NCI-H446 (cell line): ENCODE results near the gene FEV.

Experiments used
- DNase-seq, 2 experiments: peaks; one replicate each; lab custom pipeline; 2025; lab: John Stamatoyannopoulos, UW

FEV gene

DNA sequence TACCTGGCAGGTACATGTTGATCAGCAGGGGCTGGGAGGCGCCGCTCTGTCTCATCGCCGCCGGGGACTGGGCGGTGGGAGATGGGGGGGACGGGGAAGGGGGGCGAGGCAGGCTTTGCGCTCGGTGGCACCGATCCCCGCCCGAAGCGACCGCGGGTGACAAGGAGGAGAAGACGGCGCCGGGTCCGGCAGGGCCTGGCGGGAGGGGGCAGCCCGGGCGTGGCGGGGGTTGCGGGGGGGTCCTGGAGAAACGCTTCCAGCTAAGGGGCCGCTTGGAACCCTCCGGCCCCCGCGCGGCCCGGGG is at the start of gene FEV:
Gene FEV (minus strand): TSS at position 164 of the 304 bp plus-strand sequence. CDS start 109 bp downstream, at position 55.
- no peak for DNase-seq

DNA sequence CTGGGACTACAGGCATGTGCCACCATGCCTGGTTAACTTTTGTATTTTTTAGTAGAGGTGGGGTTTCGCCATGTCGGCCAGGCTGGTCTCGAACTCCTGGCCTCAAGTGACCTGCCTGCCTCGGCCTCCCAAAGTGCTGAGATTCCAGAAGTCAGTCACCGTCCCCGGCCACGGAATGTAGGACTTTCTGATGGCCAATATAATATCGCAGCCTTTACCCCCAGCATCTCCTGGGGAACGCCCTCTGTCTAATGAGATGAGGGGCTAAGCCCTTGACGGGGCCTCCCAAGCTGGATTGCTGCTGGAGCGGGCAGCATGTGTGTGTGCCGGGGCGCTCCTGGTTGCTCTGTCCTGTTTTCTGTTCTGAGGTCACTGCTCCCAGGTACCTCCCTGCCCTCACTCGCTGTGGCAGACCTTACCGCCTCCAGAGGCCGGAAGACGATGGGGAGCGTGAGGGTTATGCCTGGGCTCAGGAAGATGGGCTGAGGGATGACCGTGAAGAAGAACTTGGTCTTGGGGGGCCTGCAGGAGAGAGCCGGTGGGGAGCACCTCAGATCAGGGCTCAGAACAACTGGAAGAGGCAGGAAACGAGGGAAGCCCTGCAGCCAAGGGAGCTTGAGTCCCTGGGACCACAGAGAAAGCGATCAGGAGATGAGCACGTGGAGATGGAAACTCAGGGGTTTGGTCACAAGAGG is 47.2 kb upstream of the FEV start:
- DNase-seq = no peak

DNA sequence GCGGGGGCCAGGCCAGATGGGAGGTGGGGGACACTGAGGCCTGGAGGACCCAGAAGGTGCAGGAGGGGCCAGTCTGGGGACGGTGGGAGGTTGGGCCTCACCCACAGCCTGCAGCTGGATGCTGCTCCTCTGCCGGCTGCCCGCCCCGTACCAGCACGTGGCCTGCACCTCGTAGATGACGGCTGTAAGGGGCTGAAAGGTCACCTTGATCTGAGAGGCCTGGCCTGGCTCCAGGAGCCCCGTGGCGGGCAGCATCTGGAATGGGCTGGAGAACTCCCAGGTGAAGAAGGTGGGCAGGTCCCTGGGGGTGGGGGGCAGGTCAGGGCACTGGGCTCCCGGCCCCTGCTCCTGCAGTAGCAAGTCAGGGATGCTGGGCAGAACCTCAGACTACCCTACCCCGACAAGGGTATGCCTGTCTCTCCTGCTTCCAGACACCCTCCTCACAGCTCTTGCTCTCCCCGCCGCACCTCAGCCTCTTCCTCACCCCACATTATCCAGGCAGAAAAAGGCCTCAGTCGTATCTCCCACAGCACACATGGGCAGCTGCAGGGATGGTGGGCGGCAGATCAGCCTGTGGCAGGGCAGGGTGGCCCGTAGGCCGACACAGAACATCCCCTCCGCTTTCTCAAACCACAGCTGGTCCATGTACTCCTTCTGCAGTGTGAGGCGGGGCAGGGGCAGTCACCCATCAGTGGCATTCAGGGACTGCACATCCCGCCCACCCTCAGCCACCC is 46.2 kb upstream of the FEV start:
- DNase-seq = no peak

DNA sequence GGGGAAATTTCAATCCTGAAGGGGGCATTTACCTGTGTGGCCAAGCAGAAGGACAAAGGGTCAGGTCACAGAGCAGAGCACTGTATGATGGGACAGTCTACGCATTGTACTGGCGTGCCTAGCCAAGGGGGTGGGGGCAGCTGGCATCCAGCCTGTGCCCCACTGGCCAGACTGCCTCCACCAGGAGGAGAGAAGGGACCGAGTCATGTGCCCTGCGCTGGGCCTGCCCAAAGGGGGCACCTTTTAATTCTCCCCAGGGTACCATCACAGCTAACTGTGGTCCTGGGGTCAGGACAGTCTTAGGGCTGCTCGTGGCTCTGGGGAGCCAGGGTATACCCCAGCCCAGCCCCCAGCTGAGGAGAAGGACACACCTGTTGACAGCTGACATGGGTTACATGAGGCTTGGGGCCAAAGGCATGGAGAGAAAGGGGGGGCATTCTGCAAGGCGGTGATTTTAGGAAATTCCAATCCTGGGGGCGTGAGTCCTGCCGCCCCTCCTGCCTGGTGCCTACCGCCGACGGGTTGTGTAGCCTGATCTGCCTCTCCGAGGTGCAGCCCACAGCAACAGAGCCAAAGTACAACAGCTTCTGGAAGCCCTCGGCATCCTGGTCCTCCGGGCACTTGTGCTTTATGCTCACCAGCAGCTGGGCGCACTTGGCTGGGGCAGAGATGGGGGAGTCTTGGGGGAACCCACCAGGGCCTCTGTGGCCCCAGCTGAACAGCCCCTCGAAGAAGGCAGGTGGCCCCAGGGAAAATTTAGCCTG is 45.4 kb upstream of the FEV start:
- no peak for DNase-seq

DNA sequence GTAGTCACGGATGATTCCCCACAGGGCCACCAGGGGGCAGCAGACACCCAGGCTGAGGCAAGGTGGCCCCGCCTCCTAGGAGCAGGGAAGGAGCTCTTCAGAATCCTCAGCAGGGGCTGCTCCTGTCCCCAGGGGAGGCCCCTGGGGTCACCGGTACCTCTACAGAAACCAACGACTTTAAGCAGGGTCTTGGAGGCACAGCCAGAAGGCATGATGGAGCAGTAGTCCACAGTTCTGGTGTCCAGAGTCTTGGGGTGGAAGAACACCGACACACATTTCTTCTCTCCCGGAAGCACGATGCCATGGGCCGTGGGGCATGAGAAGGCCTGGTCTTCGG is 44.8 kb upstream of the FEV start:
- DNase-seq = peak; percentile 34 to 76

DNA sequence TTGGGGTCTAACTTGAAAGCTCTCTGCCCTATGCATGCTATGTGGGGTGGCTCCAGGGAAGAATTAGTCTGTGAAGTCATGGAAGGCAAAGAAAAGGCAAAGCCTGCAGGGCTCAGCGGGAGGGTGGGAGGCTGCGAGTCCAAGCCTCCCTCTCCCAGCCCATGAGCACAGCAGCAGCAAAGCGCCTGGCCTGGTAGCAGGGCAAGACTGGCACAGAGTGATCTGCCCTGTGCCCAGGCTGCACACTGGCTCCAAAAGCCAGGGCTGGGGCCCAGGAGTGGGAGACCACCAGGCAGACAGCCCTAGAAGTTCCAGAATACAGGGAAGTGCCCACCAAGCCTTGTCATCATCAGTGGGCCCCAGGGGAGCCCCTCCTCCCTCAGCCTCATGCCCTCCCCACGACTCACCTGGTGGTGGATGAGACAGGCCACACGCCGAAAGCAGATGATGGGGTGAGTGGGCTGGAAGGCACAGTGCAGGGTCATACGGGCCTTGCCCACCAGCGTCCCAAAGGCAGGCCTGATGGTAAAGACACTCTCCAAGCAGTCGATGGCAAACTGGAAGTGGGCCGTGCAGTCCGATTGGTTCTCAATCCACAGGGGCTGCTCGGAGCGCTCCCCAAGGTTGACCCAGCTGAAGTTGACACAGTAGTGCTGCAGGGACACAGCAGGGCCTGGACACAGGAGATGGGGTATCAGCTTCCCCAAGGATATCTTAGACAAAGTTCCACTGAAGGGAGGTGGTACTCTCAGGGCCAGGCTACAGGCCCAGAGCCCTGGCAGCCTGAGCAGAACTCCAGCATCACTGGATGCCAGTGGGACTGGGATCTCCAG is 44.2 kb upstream of the FEV start:
- no peak for DNase-seq

DNA sequence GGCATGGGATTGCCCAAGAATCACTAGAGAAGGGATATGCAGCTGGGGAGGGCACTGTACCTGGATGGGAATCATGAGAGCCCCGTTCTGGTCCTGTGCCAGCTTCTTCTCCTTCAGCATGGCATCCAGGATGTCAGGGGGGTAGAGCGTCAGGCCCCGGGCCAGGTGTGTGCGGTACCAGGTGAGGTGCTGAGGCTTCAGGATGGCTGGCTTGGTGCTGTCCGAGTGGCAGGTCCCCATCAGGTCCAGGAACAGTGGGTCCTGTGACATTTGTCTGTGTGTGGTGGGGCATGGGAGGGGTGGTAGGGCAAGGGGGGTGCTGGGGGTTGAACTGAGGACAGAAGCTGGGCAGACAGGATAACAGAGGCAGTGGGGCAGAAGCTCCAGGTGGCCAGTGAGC is 43.2 kb upstream of the FEV start:
- DNase-seq = no peak

DNA sequence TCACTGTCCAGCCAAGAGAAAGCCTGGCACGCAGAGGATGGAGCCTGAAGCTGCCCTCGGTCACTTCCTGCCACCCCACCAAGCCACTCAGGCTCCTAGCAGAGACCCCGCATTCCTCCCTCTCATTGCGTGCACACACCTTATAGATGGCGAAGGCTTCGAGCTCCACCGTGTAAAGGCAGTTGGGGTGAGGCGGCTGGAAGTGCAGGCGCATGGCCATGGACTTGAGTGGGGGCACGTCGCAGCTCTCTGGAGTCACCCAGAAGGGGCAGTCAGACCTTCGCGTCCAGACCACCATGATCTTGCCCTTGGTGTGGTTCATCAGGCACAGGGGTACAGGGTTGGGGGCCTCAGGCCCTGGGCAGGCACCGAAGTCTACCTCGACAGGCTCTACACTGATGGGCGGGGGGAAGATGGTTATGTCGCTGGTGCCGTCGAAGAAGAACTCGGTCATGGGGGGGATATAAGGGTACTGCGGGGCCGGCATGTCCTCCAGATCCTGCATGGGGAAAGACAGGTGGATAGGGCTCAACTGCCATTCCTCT is 42.6 kb upstream of the FEV start:
- DNase-seq = no peak

DNA sequence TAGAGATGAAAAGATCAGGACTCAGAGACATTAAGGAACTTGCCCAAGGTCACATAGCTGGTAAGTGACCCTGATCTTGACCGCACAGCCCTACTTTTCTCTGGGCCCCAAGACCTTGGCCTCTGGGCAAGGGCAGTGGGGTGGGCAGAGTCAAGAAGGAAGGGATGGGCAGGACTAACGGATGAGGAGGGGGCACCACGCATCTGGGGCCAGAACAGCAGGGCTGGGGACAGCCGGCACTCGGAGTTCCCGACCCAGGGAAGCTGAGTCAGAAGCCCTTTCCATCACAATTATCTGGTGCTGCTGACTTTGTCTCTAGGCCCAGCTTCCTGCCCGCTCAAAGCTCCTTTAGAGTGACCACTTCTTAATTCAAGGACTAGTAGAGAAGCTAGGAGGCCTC is 42.0 kb upstream of the FEV start:
- no peak for DNase-seq

DNA sequence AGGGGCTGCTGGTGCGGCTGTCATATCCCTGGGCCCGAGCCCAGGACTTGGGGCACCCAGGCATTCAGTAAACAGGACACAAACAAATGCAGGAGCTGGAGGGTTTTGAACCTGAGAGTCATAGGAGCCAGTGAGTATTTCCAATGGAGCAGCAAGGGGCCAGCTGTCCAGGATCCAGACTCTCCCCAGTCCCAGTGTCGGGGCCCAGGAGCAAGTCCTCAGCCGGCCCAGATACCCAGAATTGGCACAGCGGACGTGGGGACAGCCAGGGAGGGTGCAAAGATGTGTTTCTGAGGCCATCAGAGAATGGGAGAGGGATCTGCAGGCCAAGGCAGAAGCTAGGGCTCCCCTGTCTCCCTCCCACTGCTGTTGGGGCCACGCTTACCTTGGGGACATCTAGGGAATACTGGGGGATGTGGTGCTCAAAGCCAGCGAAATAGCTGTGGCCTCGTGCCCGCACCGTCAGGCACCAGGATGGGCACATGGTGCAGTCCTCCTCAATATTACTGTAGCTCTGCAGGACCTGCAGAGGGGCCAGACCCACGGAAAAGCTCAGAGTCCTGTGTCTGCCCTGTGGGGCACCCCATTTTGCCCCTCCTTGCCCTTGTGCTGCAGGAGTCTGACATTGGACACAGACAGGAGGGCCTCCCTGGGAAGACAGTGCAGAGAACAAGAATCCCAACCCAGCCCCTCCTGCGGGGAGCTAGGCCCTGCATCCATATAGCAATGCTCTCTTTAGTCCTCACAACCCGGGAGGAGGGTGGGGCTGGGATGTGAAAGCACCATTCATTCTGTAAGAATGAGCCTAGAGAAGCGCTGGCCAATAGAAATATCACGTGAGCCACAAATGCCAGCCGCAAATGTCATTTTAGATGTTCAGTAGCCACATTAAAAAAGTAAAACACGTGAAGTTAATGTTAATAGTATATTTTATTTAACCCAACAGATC is 40.9 kb upstream of the FEV start:
- no peak for DNase-seq

DNA sequence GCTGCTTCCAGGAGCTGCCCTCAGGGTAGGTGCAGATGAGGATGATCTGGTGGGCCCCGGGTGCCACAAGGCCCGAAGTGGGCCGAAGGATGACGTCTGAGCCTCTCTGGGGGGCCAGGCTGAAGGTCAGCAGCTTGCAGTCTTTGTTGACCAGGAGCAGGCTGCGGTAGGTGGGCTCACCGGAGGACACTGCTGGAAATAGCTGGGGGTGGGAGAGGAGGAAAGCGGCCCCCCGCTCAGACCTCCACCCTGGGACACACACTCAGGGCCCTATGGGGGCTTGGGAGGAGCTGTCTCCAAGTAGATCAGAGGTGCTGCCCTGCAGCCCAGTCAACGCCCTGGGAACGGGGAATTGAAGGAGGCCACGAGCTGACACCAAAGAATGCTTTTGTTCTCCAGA is 39.1 kb upstream of the FEV start:
- no peak for DNase-seq

DNA sequence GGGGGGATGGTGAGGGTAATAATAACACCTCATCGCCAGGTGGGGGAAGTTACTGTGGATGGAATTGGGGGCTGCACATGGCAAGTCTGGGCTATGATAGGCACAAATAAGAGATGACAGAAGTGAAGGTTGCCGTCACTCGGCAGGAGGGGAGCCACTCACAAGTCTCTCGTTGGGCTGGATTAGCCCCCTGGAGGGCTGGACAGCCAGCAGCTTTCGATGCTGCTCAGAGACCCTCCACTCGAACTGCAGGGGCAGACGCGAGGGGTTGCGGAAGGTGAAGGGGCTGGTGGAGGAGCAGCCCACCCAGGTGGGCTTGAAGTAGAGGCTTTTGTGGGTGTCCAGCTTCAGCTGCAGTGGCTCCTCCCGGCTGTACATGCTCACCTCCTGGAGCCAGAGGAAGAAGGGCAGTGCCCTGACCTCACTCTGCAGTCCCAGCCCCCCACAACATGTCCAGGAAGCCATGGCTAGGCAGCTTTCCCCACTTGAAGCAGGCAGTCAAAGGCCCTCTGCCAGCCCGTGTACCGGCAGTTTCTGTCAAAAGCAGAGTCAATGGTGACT is 38.1 kb upstream of the FEV start:
- no peak for DNase-seq

DNA sequence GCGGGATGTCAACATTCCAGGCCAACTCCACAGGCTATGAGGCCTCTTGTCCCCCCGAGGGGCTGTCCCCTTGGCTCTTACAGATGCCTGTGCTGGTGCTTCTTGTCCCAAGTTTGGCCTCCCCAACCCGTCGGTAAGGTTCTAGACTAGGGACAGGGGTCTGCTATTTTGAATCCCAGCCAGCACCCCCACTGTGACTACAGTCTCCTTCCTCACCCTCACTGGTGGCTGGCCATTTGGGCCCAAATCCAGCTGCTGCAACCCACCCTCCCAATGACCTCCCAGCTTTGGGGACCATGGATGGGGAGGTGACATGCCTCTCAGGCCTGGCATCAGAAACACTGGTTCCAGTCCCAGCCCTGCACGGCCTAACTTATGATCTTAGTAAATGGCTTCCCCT is 37.6 kb upstream of the FEV start:
- DNase-seq = no peak

DNA sequence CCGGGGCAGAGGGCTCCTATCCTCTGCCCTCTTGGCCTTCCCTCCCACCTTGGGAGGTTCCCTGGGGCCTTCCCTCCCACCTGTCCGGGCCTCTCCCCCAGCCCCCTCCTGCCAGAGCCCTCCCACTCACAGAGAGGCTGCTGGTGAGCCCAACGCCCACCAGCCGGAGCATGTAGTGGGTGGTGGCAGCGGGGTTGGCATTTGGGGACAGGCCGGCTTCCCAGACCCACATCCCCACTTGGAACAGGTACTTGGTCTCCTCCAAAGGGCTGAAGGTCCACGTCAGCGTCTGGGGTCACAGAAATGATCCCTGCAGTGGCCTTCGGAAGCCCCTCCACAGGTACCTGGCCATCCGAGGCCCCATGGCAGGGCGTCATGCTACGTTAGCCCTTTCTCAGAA is 37.1 kb upstream of the FEV start:
- DNase-seq = no peak

DNA sequence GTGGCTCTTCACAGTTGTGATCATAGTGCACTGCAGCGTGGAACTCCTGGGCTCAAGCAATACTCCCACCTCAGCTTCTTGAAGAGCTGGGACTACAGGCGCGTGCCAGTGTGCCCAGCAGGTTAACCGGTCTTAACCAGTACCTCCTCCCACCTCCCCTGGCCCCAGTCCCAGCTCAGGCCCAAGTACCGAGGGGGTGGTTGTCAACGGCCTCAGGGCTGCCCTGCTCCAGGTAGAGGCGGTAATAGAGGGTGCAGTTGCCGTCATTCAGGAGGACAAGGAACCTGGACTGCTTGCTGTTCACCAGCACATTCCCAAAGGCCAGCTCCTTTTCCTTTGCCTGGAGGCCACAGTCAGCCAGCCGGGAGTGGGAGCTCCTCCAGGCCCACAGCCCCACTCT is 36.6 kb upstream of the FEV start:
- DNase-seq = no peak

DNA sequence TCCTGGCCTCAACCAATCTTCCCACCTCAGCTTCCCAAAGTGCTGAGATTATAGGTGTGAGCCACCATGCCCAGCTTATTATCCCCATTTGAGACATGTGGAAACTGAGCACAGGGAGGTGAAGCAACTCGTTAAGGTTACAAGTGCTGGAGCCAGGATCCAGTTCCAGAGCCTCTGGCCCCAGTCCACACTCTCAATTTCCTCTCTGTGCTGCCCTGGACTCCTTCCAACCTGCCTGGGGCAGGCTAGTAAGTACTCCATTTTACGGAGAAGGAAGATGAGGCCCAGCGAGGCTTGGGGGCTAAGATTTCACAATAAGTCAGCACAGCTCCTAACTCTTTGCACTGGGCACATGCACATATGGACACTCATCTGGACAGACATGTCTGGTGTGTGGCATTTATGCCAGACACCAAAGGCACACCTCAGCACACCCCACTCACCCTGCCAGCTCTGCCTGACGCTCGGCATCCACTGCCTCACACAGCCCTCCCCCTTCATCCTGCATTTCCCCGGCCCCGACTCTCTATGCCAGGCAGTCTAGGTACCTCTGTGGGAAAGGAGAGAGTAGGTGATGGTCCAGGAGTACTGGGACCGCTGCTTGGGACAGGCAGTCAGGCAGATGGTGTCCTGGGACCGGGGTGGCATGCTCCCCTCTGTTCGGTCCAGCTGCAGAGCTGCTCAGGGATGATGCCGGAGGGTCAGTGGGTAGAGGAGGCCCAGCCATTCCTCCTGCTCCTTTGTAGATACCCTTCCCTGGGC is 35.8 kb upstream of the FEV start:
- DNase-seq = peak in 1 of 2 experiments; percentile 82

DNA sequence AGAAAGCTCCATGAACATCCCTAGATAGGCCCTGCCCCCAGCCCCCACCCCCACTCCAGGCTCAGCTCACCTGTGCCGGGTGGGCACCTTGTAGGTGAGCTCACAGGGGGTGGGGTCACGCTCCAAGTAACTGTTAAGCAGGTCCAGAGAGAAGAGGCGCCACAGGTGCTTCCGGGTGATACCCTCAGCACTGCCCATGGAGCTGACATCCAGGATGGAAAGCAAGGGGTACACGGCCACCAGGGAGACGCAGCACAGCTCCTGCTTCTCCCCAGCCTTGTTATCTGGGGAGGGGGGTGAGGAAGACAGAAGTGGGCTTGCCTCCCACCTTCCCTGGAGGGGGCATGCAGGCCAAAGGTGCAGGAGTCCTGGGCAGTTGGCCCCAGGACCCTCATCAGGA is 34.5 kb upstream of the FEV start:
- no peak for DNase-seq

DNA sequence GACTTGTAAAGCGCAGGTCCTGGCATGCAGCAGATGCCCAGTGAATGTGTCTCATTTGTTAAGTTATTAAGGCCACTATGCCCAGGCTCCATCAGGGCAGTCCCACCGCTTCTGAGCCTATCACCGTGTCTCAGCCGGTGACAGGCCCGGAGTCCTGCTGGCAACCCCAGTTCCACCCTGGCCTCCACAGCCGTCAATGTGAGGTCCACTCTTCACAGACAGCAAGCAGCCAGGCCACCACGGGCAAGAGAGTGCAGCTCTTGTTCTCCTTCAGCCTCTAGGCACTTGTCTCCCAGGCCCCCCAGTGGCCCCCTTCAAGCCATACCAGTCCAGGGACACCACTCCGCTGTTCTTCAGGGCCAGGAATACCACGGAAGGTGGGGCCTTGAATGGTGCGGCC is 33.7 kb upstream of the FEV start:
- no peak for DNase-seq

DNA sequence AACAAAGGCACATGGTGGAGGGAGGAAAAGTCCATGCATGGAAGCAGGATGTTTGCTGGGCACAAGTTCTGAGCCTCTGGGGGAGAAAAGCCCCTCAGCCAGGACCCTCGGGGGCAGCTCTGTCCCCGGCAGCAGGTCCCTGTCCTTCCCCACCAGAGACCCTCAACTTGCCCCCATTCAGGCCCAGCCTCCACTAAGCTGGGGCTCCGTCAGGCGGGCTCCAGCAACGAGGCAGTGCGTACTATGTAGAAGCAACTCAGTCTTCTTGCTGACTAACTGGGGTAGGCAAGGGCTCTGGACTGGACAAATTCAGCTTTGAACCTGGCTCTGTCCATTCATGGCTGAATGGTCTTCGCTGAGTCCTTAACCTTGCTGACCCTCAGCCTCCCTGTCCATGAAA is 33.3 kb upstream of the FEV start:
- DNase-seq = no peak
